Heart right ventricle (tissue), 16 donors: ENCODE results near the gene IRAK3. TPM values are rescaled to one million over a fixed set of nuclear protein-coding genes. Genes with fewer than 3 reads are reported as not detected.
"Not testable (repeated sequence)": the region's sequence is repeated elsewhere in the genome, so short reads cannot be mapped to it uniquely, and the experiment has no call there.

Experiments used
- ATAC-seq, 8 donors: fragments of 200-7000 bp; cut with Tn5 transposase; one replicate each; pipeline ENCODE4 v1.9.1; 2020; ENCODE audit warnings: mild to moderate bottlenecking in 8 of 8, moderate library complexity in 8 of 8, moderate number of reproducible peaks in 1 of 8
- DNase-seq, 2 donors: peaks; one replicate each; pipeline ENCODE4 v3.0.0-alpha.2; 2020
- H3K27ac ChIP-seq, 10 donors: fragments of 200-600 bp; sonication (generic) in 2 of 10; one replicate each; pipeline versions ENCODE4 v1.5.0 to v1.8.0; 2020 to 2022; ENCODE audit warnings: mild to moderate bottlenecking in 3 of 10
- H3K27me3 ChIP-seq, 7 donors: fragments of 200-600 bp; one replicate each; pipeline ENCODE4 v1.8.0; 2021 to 2022; ENCODE audit warnings: mild to moderate bottlenecking in 2 of 7
- H3K36me3 ChIP-seq, 9 donors: fragments of 200-600 bp; sonication (generic) in 1 of 9; one replicate each; pipeline versions ENCODE4 v1.5.0 to v1.8.0; 2020 to 2022; ENCODE audit warnings: mild to moderate bottlenecking in 2 of 9
- H3K4me1 ChIP-seq, 9 donors: fragments of 200-600 bp; sonication (generic) in 1 of 9; one replicate each; pipeline versions ENCODE4 v1.5.0 to v1.8.0; 2020 to 2022; ENCODE audit warnings: mild to moderate bottlenecking in 4 of 9
- H3K4me3 ChIP-seq, 10 donors: fragments of 200-600 bp; sonication (generic) in 2 of 10; one replicate each; pipeline versions ENCODE4 v1.5.0 to v1.8.0; 2020 to 2022; ENCODE audit warnings: mild to moderate bottlenecking in 7 of 10, moderate library complexity in 2 of 10
- H3K9me3 ChIP-seq, 11 donors: fragments of 200-600 bp in 10 of 11; sonication (generic) in 2 of 11; one replicate each; pipeline versions ENCODE4 v1.5.0 to v1.8.0; 2013 to 2022; ENCODE audit warnings: mild to moderate bottlenecking in 2 of 11, control low read depth in 1 of 11, moderate library complexity in 1 of 11
- CTCF ChIP-seq, 9 donors: fragments of 200-600 bp; sonication (generic) in 2 of 9; IDR thresholded peaks; one replicate each; pipeline versions ENCODE4 v1.5.0 to v1.8.0; 2021 to 2022; ENCODE audit warnings: antibody characterized with exemption in 9 of 9, mild to moderate bottlenecking in 5 of 9, moderate library complexity in 1 of 9
- WGBS, 2 donors: extraction: QIAGEN DNeasy Blood & Tissue Kit; methylation state at CpG; one replicate each; pipeline ENCODE4 v1.1.7; 2013; ENCODE audit warnings: inconsistent platforms in 1 of 2; 5-methylcytosine and 5-hydroxymethylcytosine counted together
- intact Hi-C, 10 donors: fragments of 100-400 bp; cut with DNase I; formaldehyde crosslinking; loops; one replicate each; pipeline versions ENCODE4 v1.11.1 to v1.14.2; 2022
- polyA plus RNA-seq, 2 donors: library from polyadenylated mRNA; stranded (reverse); fragments of 200-250 nt; gene quantifications; one replicate each; pipeline ENCODE4 v1.2.3, GENCODE V29; 2013
- total RNA-seq, 10 donors: library from RNA; stranded (reverse); fragmentation: NEBNext Ultra II Directional in 3 of 10; extraction: Animal tissue kit (Norgen Biotek cat#: 25700) in 3 of 10; gene quantifications; one replicate each; pipeline versions ENCODE4 v1.2.1 to v1.2.4, GENCODE V29; 2021 to 2023
- donor health status: Arrhythmogenic right ventricular cardiomyopathy.
- donor health status: ischemic (EF 13 %, LVEDD 7.1; RV severe dilation, severe dysfunction).
- donor health status: healthy with polysubstance abuse.
- donor health status: DM: no; HTN: yes; CAD: no.
- donor health status: DM: no; HTN: no; CAD: no.
- donor health status: ischemic (EF 25% LVEDD 6.9; RV normal size, moderate dysfunction).
- donor health status: ischemic (EF 25% LVEDD 5.7; RV mildly dilated, moderate dysfunction).
- donor health status: healthy.
- donor health status: DM: yes; HTN: yes; CAD: no.
- donor health status: Ischemic cardiomyopathy.
- donor health status: ischemic (EF 35%, LVEDD 5.7; RV mildly dilated, moderate dysfunction).
- donor health status: nonischemic (EF 11% LVEDD 7.7; RV severe dilation, severe dysfunction).
- donor health status: DM: yes; HTN: yes; CAD: no.
- donor health status: PGD.
- donor health status: ischemic (EF 29% LVEDD 5.4; RV normal size, mild dysfunction).
- donor health status: nonischemic (EF 23%, LVEDD 6.1; RV moderate dilation, normal function).

IRAK3 gene
- total and polyA plus RNA-seq, 12 donors = 2.8 to 9.3 (median 4.3) TPM

DNA sequence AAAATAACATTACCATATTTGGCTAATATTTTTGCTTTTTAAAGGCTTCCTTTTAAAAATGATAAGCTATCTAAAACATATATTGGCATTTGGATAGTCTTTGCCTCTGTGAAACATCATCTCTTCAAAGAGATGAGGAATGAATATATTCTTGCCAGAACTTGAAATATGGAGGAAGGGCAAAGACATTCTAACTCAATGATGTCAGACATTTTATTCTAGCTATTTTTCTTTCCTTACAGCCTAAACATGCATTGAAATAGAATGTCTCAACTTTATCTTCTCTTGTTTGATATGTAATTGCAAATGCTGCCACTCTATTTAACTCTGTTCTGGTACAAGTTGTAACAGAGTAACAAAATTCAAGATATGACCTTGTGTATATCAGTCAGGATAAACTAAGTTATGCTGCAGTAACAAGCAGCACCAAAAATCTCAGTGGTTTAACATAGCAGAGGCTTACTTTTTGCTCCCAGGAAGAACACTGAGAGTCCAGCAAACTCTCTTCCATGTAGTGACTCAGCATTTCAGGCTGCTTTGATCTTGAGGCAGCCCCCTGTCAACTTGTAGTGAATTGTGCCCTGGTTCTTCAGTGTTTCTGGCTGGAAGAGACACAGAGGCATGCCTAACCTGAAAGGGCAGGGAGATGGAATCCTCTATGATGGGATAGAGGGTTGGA, 11.0 kb downstream of the IRAK3 start:
- no peak for TF ChIP-seq CTCF (IDR thresholded peaks at IDR 0.05)
- no peak for DNase-seq
- ATAC-seq = no peak
- Histone ChIP-seq H3K4me3 (no peak overlapping the region), H3K27me3 (no peaks in the 10 kb centered on the region), H3K36me3 (peaks cover 0 to 5% (median 0%) of the 10 kb centered on the region in 9 donors), H3K4me1 (peaks cover 0 to 40% (median 19%) of the 10 kb centered on the region in 9 donors), H3K27ac (no peak overlapping the region), H3K9me3 (peaks cover 0 to 10% (median 4%) of the 10 kb centered on the region in 11 donors)
- intact Hi-C loops = no loop called here

- intact Hi-C loops = loop anchor here in 1 of 10 donors (1.0 kb wide), 1 partner anchor 13 kb away; no protein-coding TSS in a partner anchor
- WGBS, 2 donors = 85 to 90% methylated on average over 4 of the region's 4 CpGs
These were observed 14.8 kb downstream of the IRAK3 start for GRCh38 chr12:66203820-66204219.

GRCh38 chr12:66206141-66206540, 17.1 kb downstream of the IRAK3 start:
- Histone ChIP-seq H3K9me3 (peaks cover 0 to 5% (median 0%) of the 10 kb centered on the region in 11 donors), H3K27ac (no peak overlapping the region), H3K4me3 (no peak overlapping the region), H3K36me3 (peaks cover 0 to 25% (median 0%) of the 10 kb centered on the region in 9 donors), H3K27me3 (no peaks in the 10 kb centered on the region), H3K4me1 (peaks cover 0 to 12% (median 0%) of the 10 kb centered on the region in 9 donors)
- ATAC-seq (no peak), DNase-seq (no peak)
- no peak for TF ChIP-seq CTCF (IDR thresholded peaks at IDR 0.05)
- WGBS, 2 donors = 64 to 73% methylated on average over 1 of the region's 1 CpG
- intact Hi-C loops = no loop called here

More at GRCh38 chr12:66203820-66204219, 14.8 kb downstream of the IRAK3 start:
- Histone ChIP-seq H3K27me3 (no peaks in the 10 kb centered on the region), H3K9me3 (peaks cover 0 to 15% (median 4%) of the 10 kb centered on the region in 11 donors), H3K4me1 (peaks cover 0 to 5% (median 0%) of the 10 kb centered on the region in 9 donors), H3K27ac (no peak overlapping the region), H3K4me3 (no peak overlapping the region), H3K36me3 (peaks cover 0 to 16% (median 0%) of the 10 kb centered on the region in 9 donors)
- ATAC-seq (no peak), DNase-seq (no peak)
- no peak for TF ChIP-seq CTCF (IDR thresholded peaks at IDR 0.05)

- no peak for DNase-seq
- TF ChIP-seq CTCF (IDR thresholded peaks at IDR 0.05) = no peak
- H3K4me3 ChIP-seq = no peak overlapping the region
- peaks cover 0 to 5% (median 0%) of the 10 kb centered on the region in 11 donors for H3K9me3 ChIP-seq
- no peaks in the 10 kb centered on the region for H3K27me3 ChIP-seq
- H3K4me1 ChIP-seq = peaks cover 0 to 15% (median 0%) of the 10 kb centered on the region in 9 donors
- intact Hi-C loops = no loop called here
- peaks cover 0 to 41% (median 0%) of the 10 kb centered on the region in 9 donors for H3K36me3 ChIP-seq
- H3K27ac ChIP-seq = peak overlapping the region in 1 of 10 donors; percentile 54
- no peak for ATAC-seq
These were observed 21.8 kb downstream of the IRAK3 start for GRCh38 chr12:66210840-66211239.

- DNase-seq, H3K27me3 ChIP-seq, ATAC-seq, H3K9me3 ChIP-seq, intact Hi-C loops, H3K4me3 ChIP-seq: not testable (repeated sequence)
- 94 to 98% methylated on average over 2 of the region's 2 CpGs for WGBS, 2 donors
- peaks cover 0 to 41% (median 0%) of the 10 kb centered on the region in 9 donors for H3K36me3 ChIP-seq
- H3K4me1 ChIP-seq = peaks cover 0 to 15% (median 0%) of the 10 kb centered on the region in 9 donors
- H3K27ac ChIP-seq = peak overlapping the region in 1 of 10 donors; percentile 54
These were observed 22.6 kb downstream of the IRAK3 start for GRCh38 chr12:66211573-66211972.

GRCh38 chr12:66213011-66213410, 24.0 kb downstream of the IRAK3 start:
- Histone ChIP-seq H3K36me3 (peaks cover 0 to 45% (median 0%) of the 10 kb centered on the region in 9 donors), H3K4me1 (peaks cover 0 to 26% (median 0%) of the 10 kb centered on the region in 9 donors)
- H3K27ac ChIP-seq, DNase-seq, intact Hi-C loops, ATAC-seq, H3K9me3 ChIP-seq, H3K4me3 ChIP-seq, H3K27me3 ChIP-seq: not testable (repeated sequence)
- WGBS, 2 donors = 86 to 88% methylated on average over 3 of the region's 3 CpGs
